Measurements from ENCODE around the gene FSTL3. TPM values are rescaled to one million over a fixed set of nuclear protein-coding genes. Genes with fewer than 3 reads are reported as not detected.

FSTL3 gene
- total and polyA plus RNA-seq, 3 donors from 2014 or later: 98.6 to 397 (median 343) TPM

GRCh38 chr19:660793-661426 is 15.3 kb upstream of the FSTL3 start:
- TF ChIP-seq POLR2A (IDR thresholded peaks at IDR 0.05) (no peak), CTCF (IDR thresholded peaks at IDR 0.05) (no peak)
- intact Hi-C loops (cut with DNase I; ENCODE audit: low total_unique reads): no loop called here
- no peak for DNase-seq
- H3K4me1 ChIP-seq: peaks cover 57% of the 10 kb centered on the region
- H3K9me3 ChIP-seq: no peaks in the 10 kb centered on the region
- H3K27me3 ChIP-seq: no peaks in the 10 kb centered on the region
- peak overlapping the region in 1 of 2 donors; percentile 98 for H3K4me3 ChIP-seq
- peak overlapping the region; percentile 68 to 82 for H3K27ac ChIP-seq
- no peaks in the 10 kb centered on the region for H3K36me3 ChIP-seq (ENCODE audit: low read depth, missing control alignments)
- 38 to 80% methylated on average over 3 to 20 of the region's 20 CpGs for WGBS, 2 donors

- DNase-seq: no peak
- peak overlapping the region; percentile 68 to 82 for H3K27ac ChIP-seq
- H3K9me3 ChIP-seq: no peaks in the 10 kb centered on the region
- H3K27me3 ChIP-seq: no peaks in the 10 kb centered on the region
- H3K36me3 ChIP-seq (ENCODE audit: low read depth, missing control alignments): no peaks in the 10 kb centered on the region
- WGBS, 2 donors: 5 to 11% methylated on average over 31 of the region's 31 CpGs
- intact Hi-C loops (cut with DNase I; ENCODE audit: low total_unique reads): no loop called here
- peaks cover 57% of the 10 kb centered on the region for H3K4me1 ChIP-seq
- H3K4me3 ChIP-seq: peak overlapping the region; percentile 97 to 98
- TF ChIP-seq POLR2A (IDR thresholded peaks at IDR 0.05) (no peak), CTCF (IDR thresholded peaks at IDR 0.05) (no peak)
Measured at GRCh38 chr19:661427-662196, 14.6 kb upstream of the FSTL3 start.

DNA sequence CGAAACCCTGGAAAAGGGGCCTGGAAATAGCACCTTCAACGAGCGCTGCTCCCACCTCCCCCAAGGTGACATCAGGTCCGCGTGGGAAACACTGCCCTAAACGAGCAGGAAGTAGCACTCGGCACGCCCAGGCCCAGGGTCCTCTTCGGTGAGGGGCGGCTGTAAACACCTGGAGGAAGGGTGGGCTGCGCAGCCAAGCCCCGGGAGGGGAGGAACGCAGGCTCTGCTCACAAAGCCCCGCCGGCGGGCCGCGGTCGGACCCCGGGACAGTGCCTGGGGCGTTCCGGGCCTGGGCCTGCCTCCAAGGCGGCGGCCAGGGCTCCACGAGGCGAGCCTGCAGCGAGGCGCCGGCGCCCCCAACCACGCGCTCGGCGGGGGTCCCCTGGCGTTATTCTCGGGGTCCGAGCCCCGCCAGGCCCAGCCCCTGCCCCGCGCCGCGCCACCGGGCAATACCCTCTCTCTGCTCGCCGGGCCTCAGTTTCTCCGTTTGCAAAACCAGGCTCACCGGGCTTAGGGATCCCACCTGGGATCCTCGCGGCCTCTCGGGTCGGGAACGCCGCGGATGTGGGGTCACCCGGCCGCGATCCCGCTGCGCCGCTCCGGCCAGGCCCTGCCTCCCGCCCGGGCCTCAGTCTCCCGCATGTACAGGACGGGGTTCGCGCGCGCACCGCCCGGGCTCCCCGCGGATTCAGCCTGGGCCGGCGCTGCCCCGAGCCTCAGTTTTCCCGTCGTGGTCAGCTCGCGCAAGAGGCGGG is 13.8 kb upstream of the FSTL3 start:
- TF ChIP-seq CTCF (IDR thresholded peaks at IDR 0.05): no peak
- no peak for TF ChIP-seq POLR2A (IDR thresholded peaks at IDR 0.05)
- Histone ChIP-seq H3K27ac (peak overlapping the region; percentile 68 to 82), H3K4me1 (peaks cover 54% of the 10 kb centered on the region), H3K4me3 (peak overlapping the region; percentile 97 to 98), H3K27me3 (no peaks in the 10 kb centered on the region), H3K9me3 (no peaks in the 10 kb centered on the region), H3K36me3 (ENCODE audit: low read depth, missing control alignments) (no peaks in the 10 kb centered on the region)
- peak; percentile 56 for DNase-seq
- 0 to 1% methylated on average over 9 to 47 of the region's 81 CpGs for WGBS, 2 donors
- intact Hi-C loops (cut with DNase I; ENCODE audit: low total_unique reads): no loop called here

GRCh38 chr19:662962-663681 is 13.1 kb upstream of the FSTL3 start, which contains the start of gene RNF126:
Gene RNF126, minus strand, starts transcription at chr19:663214. Its CDS starts 93 bp downstream, at chr19:663121.
- peak; percentile 93 for DNase-seq
- 0 to 1% methylated on average over 14 to 81 of the region's 97 CpGs for WGBS, 2 donors
- TF ChIP-seq CTCF (IDR thresholded peaks at IDR 0.05) (peak in 1 of 3 experiments; percentile 17), POLR2A (IDR thresholded peaks at IDR 0.05) (no peak)
- Histone ChIP-seq H3K36me3 (ENCODE audit: low read depth, missing control alignments) (no peaks in the 10 kb centered on the region), H3K27me3 (no peaks in the 10 kb centered on the region), H3K4me1 (peaks cover 47% of the 10 kb centered on the region), H3K9me3 (no peaks in the 10 kb centered on the region), H3K27ac (peak within 1 kb of the TSS; percentile 68 to 96), H3K4me3 (peak within 1 kb of the TSS; percentile 97 to 98)
- intact Hi-C loops (cut with DNase I; ENCODE audit: low total_unique reads): no loop called here

All from testis (tissue), 3 donors.